ENCODE measurements around the gene ITGA1. TPM values are rescaled to one million over a fixed set of nuclear protein-coding genes. Genes with fewer than 3 reads are reported as not detected.
A peak's percentile ranks its signal among the peaks of the same experiment; 100 is the strongest.

The ITGA1 gene
- total RNA-seq, 1 donor from 2014 or later, result 33.5 TPM

DNA sequence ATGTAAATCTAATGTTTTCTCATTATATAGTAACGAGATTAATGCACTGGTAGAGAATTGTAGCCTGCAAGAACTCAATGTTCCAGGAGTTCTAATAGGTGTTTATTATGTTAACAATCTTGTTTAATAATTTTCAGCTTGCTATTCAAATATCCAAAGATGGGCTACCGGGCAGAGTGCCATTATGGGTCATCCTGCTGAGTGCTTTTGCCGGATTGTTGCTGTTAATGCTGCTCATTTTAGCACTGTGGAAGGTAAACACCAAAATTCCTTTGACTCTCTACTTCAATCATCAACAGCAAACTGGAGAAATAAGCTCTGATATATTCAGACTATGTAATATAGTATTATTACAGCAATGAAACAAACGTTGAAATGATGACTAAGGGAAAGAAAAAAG lies 159.5 kb downstream of the ITGA1 start:
- H3K36me3 Mint-ChIP-seq (ENCODE audit: low read depth, unreplicated experiment), result peaks cover 7% of the 10 kb centered on the region
- TF ChIP-seq, protein P1, sequence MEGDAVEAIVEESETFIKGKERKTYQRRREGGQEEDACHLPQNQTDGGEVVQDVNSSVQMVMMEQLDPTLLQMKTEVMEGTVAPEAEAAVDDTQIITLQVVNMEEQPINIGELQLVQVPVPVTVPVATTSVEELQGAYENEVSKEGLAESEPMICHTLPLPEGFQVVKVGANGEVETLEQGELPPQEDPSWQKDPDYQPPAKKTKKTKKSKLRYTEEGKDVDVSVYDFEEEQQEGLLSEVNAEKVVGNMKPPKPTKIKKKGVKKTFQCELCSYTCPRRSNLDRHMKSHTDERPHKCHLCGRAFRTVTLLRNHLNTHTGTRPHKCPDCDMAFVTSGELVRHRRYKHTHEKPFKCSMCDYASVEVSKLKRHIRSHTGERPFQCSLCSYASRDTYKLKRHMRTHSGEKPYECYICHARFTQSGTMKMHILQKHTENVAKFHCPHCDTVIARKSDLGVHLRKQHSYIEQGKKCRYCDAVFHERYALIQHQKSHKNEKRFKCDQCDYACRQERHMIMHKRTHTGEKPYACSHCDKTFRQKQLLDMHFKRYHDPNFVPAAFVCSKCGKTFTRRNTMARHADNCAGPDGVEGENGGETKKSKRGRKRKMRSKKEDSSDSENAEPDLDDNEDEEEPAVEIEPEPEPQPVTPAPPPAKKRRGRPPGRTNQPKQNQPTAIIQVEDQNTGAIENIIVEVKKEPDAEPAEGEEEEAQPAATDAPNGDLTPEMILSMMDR (IDR thresholded peaks at IDR 0.05; ENCODE audit: unreplicated experiment), result no peak
- no peaks in the 10 kb centered on the region for H3K9me3 Mint-ChIP-seq (ENCODE audit: unreplicated experiment)
- no peak for DNase-seq (ENCODE audit: low spot score)
- no peaks in the 10 kb centered on the region for H3K4me1 Mint-ChIP-seq (ENCODE audit: unreplicated experiment)
- no peak overlapping the region for H3K4me3 Mint-ChIP-seq (ENCODE audit: unreplicated experiment)
- H3K27ac Mint-ChIP-seq (ENCODE audit: unreplicated experiment), result no peak overlapping the region
- H3K27me3 Mint-ChIP-seq (ENCODE audit: unreplicated experiment), result no peaks in the 10 kb centered on the region

DNA sequence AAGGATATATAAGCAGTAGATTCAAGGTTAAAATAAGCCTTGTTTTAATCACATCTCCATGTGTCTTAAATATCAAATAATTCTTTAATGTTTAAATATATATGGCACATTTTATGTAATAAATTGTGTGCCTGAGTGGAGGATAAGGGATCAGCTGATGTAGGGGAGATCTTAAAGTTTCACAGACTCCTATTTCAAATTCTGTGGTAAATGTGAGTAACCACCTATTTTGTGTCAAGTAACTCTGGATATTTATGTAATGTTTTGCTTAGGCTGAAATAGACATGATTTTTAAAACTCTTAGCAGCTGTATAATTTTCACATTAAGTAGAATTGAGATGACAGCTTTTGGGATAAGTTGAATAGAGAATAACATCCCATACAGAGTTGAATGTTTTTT lies 160.1 kb downstream of the ITGA1 start:
- TF ChIP-seq, protein P1 (IDR thresholded peaks at IDR 0.05; ENCODE audit: unreplicated experiment), result no peak
- Mint-ChIP-seq H3K27me3 (ENCODE audit: unreplicated experiment) (no peaks in the 10 kb centered on the region), H3K36me3 (ENCODE audit: low read depth, unreplicated experiment) (peaks cover 5% of the 10 kb centered on the region), H3K4me3 (ENCODE audit: unreplicated experiment) (no peak overlapping the region), H3K4me1 (ENCODE audit: unreplicated experiment) (no peaks in the 10 kb centered on the region), H3K27ac (ENCODE audit: unreplicated experiment) (no peak overlapping the region), H3K9me3 (ENCODE audit: unreplicated experiment) (no peaks in the 10 kb centered on the region)
- no peak for DNase-seq (ENCODE audit: low spot score)

DNA sequence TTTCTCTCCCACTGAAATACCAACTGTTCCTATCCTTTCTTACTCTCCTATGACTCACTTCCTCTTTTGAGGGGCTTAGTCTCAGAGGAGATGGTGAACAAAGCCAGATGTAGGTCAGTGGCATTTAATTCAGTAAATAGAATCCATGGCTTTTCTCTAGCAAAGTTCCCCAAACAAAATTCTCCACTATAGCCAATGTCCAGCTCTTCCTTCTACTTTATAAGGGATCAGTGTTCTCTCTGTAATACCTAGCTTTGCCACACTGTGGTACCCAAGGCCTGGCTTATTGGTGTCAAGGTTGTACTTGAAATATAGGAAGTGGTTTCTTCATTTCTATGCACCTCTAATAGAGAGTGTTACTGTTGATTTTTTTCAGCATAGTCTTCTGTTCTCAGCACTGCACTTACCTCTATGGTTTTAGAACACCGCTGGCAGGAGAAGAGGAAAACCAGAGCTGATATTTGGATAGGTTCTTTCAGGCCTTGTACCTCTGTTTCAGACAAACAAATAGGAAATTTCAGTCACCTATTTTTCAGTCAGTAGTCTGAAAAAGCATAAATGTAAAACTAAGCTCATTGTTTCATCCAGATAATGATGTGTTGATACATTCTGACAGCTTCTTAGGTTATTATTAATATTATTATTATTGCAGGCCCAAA lies 160.8 kb downstream of the ITGA1 start:
- TF ChIP-seq, protein P1 (IDR thresholded peaks at IDR 0.05; ENCODE audit: unreplicated experiment), result peak; percentile 43

DNA sequence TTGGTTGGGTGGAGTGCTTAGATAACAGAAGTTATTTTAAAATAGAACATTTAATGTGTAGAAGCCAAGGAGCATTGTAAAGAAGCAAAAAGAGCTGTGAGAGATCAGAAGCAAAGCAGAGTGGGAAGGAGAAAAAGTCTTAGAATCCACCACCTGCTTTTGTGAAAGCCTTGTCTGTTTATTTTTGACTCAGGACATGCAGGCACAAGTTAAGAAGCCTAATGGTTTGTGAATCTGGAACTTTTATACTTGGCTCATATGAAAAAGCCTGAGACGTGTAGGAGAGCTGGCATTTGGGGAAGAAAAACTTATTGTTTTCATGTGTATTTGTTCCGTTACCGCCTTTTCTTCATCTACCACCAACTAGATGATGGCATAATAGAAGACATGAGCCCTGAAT lies 163.0 kb downstream of the ITGA1 start:
- TF ChIP-seq, protein P1 (IDR thresholded peaks at IDR 0.05; ENCODE audit: unreplicated experiment), result no peak
- no peak overlapping the region for H3K27ac Mint-ChIP-seq (ENCODE audit: unreplicated experiment)
- H3K9me3 Mint-ChIP-seq (ENCODE audit: unreplicated experiment), result no peaks in the 10 kb centered on the region
- DNase-seq (ENCODE audit: low spot score), result no peak
- H3K36me3 Mint-ChIP-seq (ENCODE audit: low read depth, unreplicated experiment), result no peaks in the 10 kb centered on the region
- H3K27me3 Mint-ChIP-seq (ENCODE audit: unreplicated experiment), result no peaks in the 10 kb centered on the region
- no peak overlapping the region for H3K4me3 Mint-ChIP-seq (ENCODE audit: unreplicated experiment)
- no peaks in the 10 kb centered on the region for H3K4me1 Mint-ChIP-seq (ENCODE audit: unreplicated experiment)

More for the DNA sequence above, 160.8 kb downstream of the ITGA1 start:
- DNase-seq (ENCODE audit: low spot score), result peak; percentile 63
- no peak overlapping the region for H3K27ac Mint-ChIP-seq (ENCODE audit: unreplicated experiment)
- no peak overlapping the region for H3K4me3 Mint-ChIP-seq (ENCODE audit: unreplicated experiment)
- H3K36me3 Mint-ChIP-seq (ENCODE audit: low read depth, unreplicated experiment), result no peaks in the 10 kb centered on the region
- H3K9me3 Mint-ChIP-seq (ENCODE audit: unreplicated experiment), result no peaks in the 10 kb centered on the region
- no peaks in the 10 kb centered on the region for H3K27me3 Mint-ChIP-seq (ENCODE audit: unreplicated experiment)
- H3K4me1 Mint-ChIP-seq (ENCODE audit: unreplicated experiment), result no peaks in the 10 kb centered on the region

DNA sequence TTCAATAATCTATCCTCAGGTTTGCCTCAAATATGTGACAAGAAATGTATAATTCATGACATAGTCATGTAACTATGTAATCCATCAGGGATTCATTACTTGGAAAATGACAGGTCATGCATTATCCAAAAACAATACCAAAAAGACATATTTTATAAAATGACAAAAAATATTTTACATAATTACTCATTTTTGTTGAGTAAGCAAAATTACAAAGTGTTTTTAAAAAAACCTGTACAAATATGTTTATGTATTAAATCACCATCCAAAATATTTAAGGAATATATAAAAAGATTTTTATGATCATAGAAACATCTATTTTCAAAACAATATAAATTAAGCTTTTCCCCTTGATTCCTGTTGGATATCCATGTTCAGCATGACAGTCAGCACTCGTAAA lies 164.8 kb downstream of the ITGA1 start:
- no peaks in the 10 kb centered on the region for H3K4me1 Mint-ChIP-seq (ENCODE audit: unreplicated experiment)
- no peak overlapping the region for H3K4me3 Mint-ChIP-seq (ENCODE audit: unreplicated experiment)
- DNase-seq (ENCODE audit: low spot score), result no peak
- H3K27ac Mint-ChIP-seq (ENCODE audit: unreplicated experiment), result no peak overlapping the region
- TF ChIP-seq, protein P1 (IDR thresholded peaks at IDR 0.05; ENCODE audit: unreplicated experiment), result no peak
- H3K27me3 Mint-ChIP-seq (ENCODE audit: unreplicated experiment), result no peaks in the 10 kb centered on the region
- H3K36me3 Mint-ChIP-seq (ENCODE audit: low read depth, unreplicated experiment), result no peaks in the 10 kb centered on the region
- H3K9me3 Mint-ChIP-seq (ENCODE audit: unreplicated experiment), result no peaks in the 10 kb centered on the region
